ENCODE measurements around the gene SUGCT. TPM values are rescaled to one million over a fixed set of nuclear protein-coding genes. Genes with fewer than 3 reads are reported as not detected.
"Not testable (repeated sequence)": the region's sequence is repeated elsewhere in the genome, so short reads cannot be mapped to it uniquely, and the experiment has no call there.

SUGCT gene
- total RNA-seq, 1 donor from 2014 or later: 8.5 TPM

DNA sequence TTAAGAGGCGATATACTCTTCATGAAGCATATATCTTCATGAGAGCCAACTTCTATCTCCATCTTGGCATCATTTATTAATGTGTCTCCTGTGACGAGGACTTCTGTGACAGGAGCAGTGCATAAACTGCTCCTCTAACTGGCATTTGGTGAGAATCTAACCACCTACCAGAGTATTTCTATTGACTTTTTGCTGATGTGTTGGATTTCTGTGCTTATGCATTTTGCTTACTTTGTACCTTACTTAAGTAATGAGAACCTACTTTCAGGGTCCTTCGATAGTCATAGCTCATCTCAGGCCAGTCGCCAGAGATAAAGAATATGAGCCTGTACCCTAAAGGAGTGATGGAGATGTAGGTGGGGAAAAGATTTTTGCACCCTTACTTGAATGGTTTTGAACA is 265.7 kb downstream of the SUGCT start:
- no peak for DNase-seq (ENCODE audit: low read depth)

DNA sequence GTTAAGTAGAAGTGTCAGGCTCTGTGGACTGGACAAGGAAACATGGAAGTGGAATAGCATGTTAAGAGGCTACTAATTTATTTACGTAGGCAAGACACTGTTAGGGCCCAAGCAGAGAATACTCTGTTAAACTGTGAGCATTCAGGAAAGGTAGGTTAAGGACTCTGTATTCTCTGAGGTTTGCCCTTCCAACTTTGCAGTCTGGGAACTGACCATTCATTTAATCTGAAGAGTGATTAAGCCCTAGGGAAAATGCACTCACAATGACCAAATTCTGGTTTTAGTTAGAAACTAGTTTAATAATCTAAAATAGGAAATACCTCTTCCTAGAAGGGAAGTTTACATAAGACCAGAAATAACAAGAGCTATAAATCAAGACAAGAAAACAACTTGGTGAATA is 266.6 kb downstream of the SUGCT start:
- no peak for DNase-seq (ENCODE audit: low read depth)

DNA sequence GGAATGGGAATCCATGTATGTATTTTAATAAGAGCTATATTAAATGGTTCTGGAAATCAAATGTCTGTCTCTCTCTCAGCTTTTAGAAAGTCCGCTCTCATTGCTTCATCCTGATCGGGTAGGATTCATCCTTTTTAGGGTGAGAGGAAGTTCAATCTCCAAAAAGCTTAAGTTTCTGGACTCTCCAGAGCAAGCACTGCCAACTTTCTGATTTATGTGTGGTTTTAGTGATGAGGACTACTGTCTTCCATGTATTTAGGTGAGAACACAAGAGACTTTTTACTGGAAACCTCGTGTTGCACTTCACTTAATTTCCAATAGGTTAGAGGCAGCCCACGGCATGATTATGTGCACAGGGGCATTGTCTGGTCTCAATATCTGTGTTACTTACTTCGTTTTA is 267.9 kb downstream of the SUGCT start:
- no peak for DNase-seq (ENCODE audit: low read depth)

DNA sequence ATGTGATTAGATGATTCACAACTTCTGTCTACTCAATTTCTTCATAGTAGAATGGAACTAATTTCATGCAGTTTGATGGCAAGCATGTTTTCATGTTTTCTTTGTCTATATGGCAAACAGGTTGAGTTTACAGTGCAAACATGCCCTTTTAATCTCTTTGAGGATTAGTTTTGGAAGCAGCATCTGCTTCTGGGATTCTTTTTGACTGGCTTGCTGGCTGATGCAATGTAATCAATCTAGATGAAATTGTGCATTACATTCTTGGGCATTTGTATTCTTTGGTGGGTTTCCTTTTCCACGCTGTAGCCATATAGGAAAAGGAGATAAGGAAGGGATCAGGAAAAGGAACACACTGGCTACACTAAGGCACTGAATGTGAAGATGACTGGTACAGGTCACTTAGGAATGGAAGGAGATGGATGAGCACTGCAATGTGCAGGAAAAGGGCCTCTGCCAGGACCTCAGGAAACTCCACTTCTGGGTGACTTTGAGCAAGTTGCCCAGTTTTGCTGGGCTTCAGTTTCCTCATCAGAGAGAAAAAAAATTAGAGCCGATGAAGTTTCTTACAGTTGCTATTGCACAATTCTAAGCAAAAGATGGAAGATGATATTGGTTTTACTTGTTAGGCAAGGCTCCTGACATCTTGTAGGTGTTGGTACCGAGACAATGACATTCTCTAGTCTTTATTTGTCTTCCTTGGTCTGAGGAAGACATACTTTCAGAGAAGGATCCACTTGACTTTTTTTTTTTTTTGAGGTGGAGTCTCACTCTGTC is 269.1 kb downstream of the SUGCT start:
- no peak for DNase-seq (ENCODE audit: low read depth)

DNA sequence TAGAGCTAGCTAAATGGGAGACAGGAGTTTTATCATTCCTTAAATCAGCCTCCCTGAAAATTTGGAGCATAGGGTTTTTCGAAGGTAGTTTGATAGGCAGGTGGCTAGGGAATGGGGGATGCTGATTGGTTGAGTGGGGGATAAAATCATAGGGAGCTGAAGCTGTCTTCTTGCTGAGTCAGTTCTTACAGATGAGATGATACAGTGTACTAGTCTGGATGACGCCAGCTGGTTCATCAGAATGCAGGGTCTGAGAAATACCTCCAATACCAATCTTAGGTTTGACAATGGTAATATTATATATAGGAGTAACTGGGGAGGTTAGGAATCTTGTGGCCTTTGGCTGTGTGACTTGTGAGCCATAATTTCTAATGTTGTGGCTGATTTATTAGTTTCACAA is 271.2 kb downstream of the SUGCT start:
- no peak for DNase-seq (ENCODE audit: low read depth)

DNA sequence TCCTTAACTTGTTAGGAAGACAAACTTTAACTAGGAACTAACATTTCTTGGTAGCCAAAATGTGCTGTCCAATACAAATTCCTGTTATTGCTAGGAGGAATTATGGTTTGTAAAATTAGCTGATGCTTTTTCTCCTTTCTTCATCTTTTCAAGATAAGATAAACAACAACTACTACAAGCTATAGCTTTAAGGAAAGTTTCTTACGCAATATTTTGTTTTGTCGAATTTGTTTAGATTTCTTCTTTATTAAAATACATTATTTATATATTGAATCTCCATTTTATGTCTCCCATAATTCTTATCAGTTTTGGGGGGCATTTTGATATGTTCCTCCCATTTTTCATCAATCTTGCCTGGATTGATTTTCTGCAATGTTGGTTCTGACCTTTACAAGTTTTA is 277.5 kb downstream of the SUGCT start:
- no peak for DNase-seq (ENCODE audit: low read depth)

DNA sequence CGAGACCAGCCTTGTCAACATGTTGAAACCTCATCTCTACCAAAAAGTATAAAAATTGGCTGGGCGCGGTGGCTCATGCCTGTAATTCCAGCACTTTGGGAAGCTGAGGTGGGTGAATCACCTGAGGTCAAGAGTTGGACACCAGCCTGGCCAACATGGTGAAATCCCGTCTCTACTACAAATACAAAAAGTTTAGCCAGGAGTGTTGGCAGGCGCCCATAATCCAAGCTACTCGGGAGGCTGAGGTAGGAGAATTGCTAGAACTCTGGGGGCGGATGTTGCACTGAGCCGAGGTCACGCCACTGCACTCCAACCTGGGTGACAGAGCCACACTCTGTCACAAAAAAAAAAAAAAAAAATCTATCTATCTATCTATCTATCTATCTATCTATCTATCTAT is 279.9 kb downstream of the SUGCT start:
- DNase-seq (ENCODE audit: low read depth): not testable (repeated sequence)

DNA sequence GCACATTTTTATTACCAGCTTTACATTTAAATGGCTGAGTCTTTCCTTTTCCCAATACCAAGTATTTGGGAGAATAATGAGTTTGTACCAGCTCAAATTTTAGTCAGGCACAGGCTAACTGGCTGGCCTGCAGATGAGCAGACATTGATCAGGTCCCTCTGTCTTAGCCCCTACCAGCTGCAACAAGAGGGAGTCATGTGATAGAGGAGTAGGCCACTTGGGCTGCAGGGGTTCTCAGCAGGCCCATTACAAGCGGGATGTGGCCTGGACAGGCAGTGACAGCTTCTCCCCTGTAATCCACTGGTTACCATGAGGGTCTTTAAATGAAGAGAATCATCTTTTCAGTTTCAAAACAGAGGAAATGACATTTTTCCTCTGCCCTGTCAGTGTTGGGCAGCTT is 283.6 kb downstream of the SUGCT start:
- DNase-seq (ENCODE audit: low read depth): no peak

DNA sequence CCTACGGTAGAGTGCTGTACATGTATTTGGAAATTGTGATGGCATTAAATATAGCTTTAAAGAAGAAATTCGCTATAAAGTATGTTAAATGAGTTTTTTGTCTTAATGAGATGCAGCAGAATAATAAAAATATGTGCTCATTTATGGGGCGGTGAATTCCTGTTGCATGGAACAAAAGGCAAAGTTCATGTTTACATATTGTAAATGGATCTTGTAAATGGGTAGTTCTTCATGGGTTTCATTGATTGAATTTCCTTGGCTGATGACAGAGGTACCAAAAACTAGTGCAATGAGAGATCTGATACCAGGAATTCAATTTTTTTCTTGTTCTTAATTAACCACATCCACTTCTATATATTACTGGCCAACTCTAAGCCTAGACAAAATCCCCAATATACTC is 284.2 kb downstream of the SUGCT start:
- DNase-seq (ENCODE audit: low read depth): no peak

DNA sequence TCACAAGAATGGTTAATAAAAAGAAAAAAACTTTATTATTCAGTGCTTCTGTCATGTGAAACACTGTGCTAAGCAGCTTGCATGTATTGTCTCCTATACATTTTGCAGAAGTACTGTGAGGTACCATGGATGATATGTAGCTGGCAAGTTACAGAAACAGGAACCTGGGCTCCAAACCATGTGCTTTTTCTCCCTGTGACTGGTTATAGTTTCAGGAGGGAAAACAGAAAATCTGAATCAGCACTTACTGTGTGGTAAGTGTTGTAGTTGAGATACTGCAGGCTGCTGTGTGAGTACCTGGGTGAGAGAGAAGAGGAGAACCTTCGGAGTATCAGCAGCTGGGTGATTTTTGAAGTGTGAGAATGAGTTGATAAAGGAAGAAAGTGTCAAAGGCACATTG is 285.0 kb downstream of the SUGCT start:
- DNase-seq (ENCODE audit: low read depth): no peak

DNA sequence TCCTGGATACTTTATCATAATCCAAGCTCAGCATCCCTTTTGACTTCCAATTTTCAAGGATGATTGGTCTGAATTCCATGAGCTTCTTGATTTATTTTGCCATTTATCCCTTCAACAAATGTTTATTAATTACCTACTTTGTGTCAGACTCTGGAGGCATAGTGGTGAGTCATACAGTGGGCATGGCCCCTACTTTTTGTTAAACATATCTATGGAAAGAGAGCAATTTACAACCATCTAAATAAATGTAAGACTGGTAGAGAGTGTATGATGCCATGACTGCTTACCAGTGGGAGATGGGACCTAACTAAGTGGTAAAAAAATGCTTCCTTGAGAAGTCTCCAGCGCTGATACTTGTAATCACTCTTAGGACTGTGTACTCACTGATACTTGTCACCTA is 286.6 kb downstream of the SUGCT start:
- DNase-seq (ENCODE audit: low read depth): no peak

DNA sequence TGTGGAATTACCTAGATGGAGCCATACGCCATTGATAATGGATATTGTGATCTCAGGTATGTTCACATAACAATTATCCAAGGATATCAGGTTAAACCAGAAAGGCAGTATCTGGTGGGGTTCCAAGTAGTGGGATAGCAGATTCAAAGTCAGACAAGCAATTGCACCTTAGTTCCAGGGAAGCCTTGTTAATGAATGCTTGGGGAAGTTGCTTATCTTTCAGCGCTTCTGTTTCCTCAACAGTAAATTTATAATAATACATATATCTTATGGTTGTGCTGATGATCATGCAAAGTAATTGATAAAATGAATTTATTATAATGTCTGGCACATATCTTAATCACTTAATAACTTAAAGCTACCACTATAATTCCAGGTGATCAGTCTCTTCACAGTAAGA is 290.9 kb downstream of the SUGCT start:
- no peak for DNase-seq (ENCODE audit: low read depth)

DNA sequence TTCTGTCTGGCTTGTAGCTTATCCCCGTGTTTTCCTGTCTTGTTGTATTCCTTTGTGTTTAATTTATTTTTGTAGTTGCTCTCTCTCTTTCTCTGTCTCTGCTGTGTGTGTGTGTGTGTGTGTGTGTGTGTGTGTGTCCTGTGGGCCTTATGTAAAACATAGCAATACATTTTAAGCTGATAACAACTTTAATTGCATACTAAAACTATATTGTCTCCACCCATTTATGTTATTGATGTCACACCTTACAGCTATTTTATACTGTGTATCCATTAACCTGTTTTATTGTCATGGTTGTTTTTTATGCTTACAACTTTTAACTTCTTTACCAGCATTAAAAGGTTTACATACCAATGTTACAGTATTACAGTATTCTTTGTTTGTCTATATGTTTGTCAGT is 293.6 kb downstream of the SUGCT start:
- DNase-seq (ENCODE audit: low read depth): no peak

DNA sequence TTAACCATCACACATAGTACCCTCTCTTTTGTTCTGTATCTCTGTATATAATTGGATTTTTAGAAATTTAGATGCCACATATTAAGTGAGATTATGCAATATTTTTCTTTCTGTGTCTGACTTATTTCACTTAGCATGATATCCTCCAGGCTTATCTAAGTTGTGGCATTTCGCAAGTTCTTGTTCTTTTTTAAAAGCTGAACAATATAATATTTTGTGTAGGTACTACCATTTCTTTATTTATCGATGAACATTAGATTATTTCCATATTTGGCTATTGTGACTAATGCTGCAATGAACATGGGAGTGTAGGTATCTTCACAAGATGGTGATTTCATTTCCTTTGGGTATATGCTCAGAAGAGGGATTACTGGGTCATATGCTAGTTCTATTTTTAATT is 295.0 kb downstream of the SUGCT start:
- DNase-seq (ENCODE audit: low read depth): no peak

DNA sequence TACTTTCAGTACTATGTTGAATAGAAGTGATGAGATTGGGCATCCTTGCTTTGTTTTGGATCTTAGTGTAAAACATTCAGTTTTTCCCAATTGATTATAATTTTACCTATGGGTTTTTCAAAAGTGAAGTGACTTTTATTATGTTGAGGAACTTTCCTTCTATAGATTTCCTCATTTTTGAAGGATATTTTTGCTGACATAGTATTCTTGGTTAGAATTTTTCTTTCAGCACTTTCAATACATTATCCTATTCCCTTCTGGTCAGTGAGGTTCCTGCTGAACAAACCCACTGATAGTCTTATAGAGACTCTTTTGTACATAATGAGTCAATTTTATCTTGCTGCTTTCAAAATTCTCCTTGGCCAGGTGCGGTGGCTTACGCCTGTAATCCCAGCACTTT is 297.2 kb downstream of the SUGCT start:
- no peak for DNase-seq (ENCODE audit: low read depth)

DNA sequence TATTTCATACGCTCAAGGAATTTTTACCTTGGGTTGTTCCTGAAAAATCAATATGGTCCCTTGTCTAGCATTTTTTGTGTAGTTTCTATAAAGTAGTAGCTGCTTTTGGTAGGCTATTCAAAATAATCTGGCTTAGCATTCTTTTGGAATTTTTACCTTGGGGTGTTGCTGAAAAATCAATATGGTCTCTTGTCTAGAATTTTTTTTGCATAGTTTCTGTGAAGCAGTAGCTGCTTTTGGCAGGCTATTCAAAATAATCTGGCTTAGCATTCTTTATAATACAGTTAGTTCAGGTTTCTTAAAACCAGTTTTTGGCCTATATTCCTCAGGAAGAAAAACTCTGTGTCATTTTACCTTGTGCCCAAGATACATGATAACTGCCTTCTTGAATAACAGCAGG is 301.9 kb downstream of the SUGCT start:
- DNase-seq (ENCODE audit: low read depth): peak; percentile 7

DNA sequence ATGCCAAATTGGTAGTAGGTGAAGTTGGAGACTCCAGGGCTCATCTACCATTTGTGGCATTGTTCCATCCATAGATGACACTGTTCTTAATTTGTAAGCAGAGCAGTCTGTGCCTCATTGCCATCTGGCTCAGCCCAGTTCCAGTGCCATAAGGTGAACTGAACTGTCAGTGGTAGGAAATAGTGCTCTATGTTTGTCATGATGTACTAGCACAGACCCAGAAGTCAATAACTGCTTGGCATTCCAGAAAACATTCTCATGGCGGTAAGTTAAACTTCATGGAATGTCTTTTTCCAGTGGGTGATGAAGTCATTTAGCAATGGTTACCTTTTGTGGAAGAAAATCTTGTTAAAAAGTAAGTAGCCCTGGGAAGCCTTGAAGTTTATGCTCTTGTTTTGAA is 302.7 kb downstream of the SUGCT start:
- DNase-seq (ENCODE audit: low read depth): peak; percentile 88

DNA sequence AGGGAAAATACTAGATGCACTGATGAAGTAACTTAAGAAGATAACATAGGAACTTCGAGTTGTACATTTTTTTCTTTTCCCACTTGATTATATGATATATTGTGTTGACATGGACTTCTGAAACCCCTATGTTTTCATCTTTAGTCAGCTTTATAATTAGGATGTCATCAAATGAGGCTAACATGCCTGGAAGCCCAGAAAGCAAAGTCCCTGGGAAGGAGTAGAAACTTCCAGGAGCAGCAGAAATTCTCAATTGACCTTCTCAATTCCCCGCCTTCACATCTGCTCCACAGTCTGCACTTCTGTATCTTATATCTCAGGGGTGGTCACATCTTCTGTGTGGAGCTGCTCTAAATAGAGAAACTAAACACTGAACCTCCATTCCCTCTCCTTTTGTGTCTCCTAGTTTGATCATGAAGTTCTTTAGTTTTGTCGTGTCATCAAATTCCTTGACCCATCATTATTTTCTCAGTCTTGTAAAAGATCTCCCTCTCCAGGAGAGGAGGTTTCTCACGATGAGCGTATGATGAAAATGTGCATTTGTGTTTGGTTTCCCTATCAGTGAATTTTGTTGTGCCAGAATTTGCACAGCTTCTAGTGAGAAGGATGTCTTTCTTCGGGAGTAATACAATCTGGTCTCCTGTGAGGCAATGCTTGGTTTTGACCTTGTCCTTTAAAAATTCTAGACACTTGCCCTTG is 303.3 kb downstream of the SUGCT start:
- DNase-seq (ENCODE audit: low read depth): peak; percentile 40

DNA sequence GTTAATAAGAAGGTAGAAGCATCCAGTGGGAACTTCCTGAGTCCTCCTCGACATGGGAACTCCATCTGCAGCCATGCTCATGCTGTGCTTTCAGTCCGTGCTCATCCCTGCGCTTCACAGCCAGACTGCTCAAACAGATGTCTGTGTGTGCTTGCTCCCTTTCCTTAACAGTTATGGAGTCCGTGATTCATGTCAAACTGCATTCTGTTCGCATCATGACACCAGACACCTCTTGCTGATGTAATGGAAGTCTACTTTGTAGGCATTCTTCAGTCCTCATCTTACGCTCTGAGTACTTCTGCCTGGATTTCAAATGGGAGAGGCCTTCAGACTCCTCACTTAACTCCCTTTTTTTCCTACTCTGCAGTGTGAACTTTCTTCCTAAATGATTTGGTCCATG is 304.9 kb downstream of the SUGCT start:
- no peak for DNase-seq (ENCODE audit: low read depth)

DNA sequence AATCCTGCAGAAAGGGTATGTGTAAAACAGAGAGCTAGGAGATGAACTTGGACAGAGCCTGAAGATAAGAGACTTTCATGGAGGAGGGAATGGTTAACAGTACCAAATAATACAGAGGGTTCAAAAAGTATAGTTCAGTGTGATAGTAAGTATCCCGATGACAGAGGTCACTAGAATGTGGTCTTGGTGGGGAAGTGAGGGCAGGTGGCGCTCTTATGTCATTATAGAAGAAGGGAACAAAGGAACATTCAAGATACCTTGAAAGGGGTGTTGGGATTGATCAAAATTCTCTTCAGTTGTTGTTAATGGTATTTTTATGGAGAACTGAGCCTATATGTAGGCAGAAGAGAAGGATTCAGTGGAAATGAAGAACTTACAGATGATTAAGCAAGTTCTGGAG is 312.5 kb downstream of the SUGCT start:
- no peak for DNase-seq (ENCODE audit: low read depth)

DNA sequence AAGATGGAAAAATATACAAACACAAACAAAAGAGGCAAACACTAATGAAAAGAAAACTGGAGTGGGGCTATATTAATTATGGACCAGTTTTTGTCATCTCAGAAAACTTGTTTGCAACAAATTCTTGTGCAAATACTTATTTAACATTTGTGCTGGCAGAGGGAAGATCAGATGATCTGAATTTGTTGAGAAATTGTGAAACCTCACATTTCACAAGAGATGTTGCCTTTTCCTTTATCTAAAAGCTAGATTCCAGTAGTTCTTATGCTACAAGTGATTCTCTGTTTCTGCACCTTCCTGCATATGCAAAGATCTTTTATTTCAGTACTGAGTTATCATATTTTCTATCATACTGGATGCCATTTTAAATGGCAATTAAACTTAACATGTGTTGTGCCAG is 320.7 kb downstream of the SUGCT start:
- DNase-seq (ENCODE audit: low read depth): no peak

DNA sequence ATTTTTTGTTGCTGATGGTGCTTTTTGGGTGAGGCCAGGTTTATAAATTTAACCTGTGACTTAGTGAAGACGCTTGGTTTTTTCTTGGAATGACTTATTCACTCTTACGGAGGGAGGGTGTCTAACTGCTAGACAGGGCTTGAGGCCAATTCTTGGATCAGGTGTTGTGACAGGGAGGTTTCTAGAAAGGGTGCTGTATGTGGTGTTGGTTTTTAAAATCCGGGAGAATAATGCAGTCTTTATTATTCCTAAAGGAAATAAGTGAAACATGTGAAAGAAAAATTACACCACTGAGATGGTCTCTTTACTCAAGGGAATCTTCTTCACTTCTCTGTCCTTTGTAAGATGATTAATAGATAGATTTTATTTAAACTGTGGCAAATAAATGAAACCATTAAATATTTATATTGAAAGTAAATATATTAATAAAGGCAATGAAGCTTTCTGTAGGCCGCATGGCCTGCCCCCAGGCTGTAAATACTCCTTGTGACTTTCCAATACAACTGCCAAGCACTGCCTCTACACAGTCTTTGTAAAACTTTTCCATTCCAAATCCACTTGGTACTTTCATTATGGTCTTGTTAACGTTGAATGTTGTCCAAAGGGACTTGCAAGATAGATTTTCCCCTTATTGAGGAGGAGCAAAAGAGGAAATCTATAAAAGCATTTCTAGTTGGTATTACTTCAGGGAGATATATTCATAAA is 323.1 kb downstream of the SUGCT start:
- DNase-seq (ENCODE audit: low read depth): no peak

DNA sequence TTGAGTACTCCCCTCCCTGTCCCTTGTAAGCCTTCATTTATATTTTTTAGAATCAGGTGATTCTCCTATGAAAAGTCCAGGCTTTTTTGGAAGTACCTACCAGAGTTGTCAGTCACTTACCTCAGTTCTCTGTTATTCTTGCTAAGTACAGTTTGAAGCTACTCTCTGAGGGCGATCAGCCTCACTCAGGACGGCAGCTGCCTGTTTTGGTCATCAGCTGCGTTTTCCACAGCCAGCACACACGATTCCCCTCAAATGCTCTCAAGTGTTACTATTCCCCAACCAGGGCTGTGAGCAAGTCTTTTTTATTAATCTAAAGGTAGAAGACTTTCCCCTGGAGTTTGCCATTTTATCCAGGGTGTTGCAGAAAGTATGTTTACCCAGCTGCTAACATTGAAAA is 328.6 kb downstream of the SUGCT start:
- DNase-seq (ENCODE audit: low read depth): peak; percentile 62

All from myocyte (in vitro differentiated cells).